Osteocyte (in vitro differentiated cells): Measurements from ENCODE around the gene HIVEP3. TPM values are rescaled to one million over a fixed set of nuclear protein-coding genes. Genes with fewer than 3 reads are reported as not detected.

Source experiments
- DNase-seq: peaks from one replicate; pipeline ENCODE4 v3.0.0; 2021; ENCODE audit warnings: mixed read lengths; ENCODE audit not compliant: unreplicated experiment; ENCODE audit errors: extremely low spot score
- H3K27ac Mint-ChIP-seq: one replicate; pipeline ENCODE4 v1.8.0; 2021; ENCODE audit warnings: mild to moderate bottlenecking, mixed read lengths; ENCODE audit not compliant: unreplicated experiment
- H3K27me3 Mint-ChIP-seq: one replicate; pipeline ENCODE4 v1.8.0; 2021; ENCODE audit warnings: mixed read lengths; ENCODE audit not compliant: unreplicated experiment
- H3K36me3 Mint-ChIP-seq: one replicate; pipeline ENCODE4 v1.8.0; 2021; ENCODE audit warnings: mixed read lengths; ENCODE audit not compliant: unreplicated experiment
- H3K4me1 Mint-ChIP-seq: one replicate; pipeline ENCODE4 v1.8.0; 2021; ENCODE audit warnings: mixed read lengths; ENCODE audit not compliant: unreplicated experiment
- H3K4me3 Mint-ChIP-seq: one replicate; pipeline ENCODE4 v1.8.0; 2021; ENCODE audit warnings: mild to moderate bottlenecking, moderate library complexity, mixed read lengths; ENCODE audit not compliant: unreplicated experiment
- H3K9me3 Mint-ChIP-seq: one replicate; pipeline ENCODE4 v1.8.0; 2021; ENCODE audit warnings: mixed read lengths; ENCODE audit not compliant: unreplicated experiment
- total RNA-seq: library from RNA; stranded (reverse); gene quantifications from 2 replicates; pipeline ENCODE4 v1.2.1, GENCODE V29; 2021
- TF ChIP-seq, protein P1 (sequence below): fragments of 200-600 bp; sonication (generic); IDR thresholded peaks from 2 replicates; pipeline ENCODE4 v1.5.0; 2021; ENCODE audit warnings: antibody characterized with exemption, mild to moderate bottlenecking, moderate library complexity

HIVEP3 gene
- total RNA-seq, 1 donor from 2014 or later: 0.97 TPM

DNA sequence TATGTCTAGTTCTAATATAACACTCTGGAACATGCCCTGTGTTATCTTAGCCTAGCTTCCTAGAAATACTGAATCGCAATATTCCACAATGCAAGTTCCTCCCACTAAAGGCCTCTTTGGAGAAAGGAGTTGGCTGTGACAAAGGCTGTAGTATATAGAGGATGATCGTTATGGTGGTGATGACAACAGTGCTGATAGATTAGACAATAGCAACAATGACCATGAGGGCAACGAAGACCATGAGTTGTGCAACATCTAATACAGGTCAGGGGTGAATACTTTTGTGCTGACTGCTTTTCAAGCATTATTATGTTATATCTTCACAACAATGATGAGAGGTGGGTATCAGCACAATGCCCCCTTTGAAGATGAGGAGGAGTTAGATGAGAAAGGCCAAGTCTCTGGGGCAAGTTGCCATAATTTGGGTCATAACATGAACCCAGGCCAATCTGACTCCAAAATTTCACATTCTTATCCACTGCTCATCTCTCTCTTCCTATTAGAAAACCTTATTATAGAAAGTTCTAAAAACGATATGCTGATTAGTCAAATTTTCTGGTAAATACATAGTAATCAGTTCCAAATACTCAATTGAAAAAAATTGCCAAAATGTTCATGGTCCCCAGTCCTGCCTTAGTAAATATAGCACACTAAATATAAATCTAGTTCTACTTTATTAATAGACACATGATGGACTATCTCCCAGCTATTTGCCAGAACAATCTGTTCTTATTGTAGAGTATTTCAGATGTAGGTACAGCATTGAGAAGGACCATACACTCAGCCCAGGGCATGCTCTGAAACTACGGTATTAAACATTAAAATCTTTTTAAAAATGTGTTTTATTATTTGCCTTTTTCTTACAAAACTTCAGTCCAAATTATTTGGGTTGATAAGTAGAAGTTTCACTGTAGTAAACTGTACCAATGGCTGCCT lies 37.5 kb downstream of the HIVEP3 start:
- DNase-seq: no peak
- no peaks in the 10 kb centered on the region for H3K9me3 Mint-ChIP-seq
- peaks cover 7% of the 10 kb centered on the region for H3K4me1 Mint-ChIP-seq
- no peaks in the 10 kb centered on the region for H3K36me3 Mint-ChIP-seq
- no peak overlapping the region for H3K4me3 Mint-ChIP-seq
- H3K27me3 Mint-ChIP-seq: no peaks in the 10 kb centered on the region
- H3K27ac Mint-ChIP-seq: no peak overlapping the region
- TF ChIP-seq, protein P1, sequence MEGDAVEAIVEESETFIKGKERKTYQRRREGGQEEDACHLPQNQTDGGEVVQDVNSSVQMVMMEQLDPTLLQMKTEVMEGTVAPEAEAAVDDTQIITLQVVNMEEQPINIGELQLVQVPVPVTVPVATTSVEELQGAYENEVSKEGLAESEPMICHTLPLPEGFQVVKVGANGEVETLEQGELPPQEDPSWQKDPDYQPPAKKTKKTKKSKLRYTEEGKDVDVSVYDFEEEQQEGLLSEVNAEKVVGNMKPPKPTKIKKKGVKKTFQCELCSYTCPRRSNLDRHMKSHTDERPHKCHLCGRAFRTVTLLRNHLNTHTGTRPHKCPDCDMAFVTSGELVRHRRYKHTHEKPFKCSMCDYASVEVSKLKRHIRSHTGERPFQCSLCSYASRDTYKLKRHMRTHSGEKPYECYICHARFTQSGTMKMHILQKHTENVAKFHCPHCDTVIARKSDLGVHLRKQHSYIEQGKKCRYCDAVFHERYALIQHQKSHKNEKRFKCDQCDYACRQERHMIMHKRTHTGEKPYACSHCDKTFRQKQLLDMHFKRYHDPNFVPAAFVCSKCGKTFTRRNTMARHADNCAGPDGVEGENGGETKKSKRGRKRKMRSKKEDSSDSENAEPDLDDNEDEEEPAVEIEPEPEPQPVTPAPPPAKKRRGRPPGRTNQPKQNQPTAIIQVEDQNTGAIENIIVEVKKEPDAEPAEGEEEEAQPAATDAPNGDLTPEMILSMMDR: no peak

DNA sequence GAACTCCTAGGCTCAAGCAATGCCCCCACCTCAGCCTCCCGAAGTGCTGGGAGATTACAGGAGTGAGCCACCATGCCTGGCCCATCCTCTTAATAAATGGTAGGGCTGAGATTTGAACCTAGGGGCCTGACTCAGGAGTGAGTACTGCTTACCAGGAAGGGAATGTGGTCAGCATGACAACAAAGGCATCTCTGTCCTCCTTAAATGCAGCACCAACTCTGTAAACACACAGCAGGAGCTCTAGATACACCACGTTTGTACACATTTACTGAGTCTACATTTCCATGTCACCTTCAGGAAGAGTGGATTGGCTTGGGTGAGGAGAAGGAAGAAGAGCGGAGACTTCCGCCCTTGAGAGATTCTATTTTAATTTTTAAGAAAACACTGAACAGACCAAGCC lies 38.5 kb downstream of the HIVEP3 start:
- H3K27me3 Mint-ChIP-seq: no peaks in the 10 kb centered on the region
- H3K36me3 Mint-ChIP-seq: no peaks in the 10 kb centered on the region

DNA sequence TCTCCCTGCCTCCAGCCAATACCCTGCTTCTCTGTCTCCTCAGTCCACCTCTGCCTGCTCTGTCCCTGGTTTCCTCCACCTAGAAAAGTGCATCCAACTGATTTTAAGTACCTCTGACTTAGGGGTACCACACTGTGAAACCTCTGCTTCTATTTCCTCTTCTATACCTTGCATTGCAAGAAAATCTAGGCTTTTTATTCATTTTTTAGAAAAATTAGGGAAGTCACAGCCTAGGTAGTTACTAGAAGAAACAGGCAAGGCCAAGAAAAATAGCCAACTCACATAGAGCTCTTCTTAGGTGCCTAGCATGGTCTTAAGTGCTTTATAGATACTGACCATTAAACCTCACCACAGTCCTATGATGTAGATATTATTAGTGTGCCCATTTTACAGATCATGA lies 39.1 kb downstream of the HIVEP3 start:
- Mint-ChIP-seq H3K27me3 (no peaks in the 10 kb centered on the region), H3K36me3 (no peaks in the 10 kb centered on the region)

More for the DNA sequence above, 38.5 kb downstream of the HIVEP3 start:
- DNase-seq: no peak
- Mint-ChIP-seq H3K27ac (no peak overlapping the region), H3K9me3 (no peaks in the 10 kb centered on the region), H3K4me3 (no peak overlapping the region), H3K4me1 (peaks cover 7% of the 10 kb centered on the region)
- TF ChIP-seq, protein P1: no peak

DNA sequence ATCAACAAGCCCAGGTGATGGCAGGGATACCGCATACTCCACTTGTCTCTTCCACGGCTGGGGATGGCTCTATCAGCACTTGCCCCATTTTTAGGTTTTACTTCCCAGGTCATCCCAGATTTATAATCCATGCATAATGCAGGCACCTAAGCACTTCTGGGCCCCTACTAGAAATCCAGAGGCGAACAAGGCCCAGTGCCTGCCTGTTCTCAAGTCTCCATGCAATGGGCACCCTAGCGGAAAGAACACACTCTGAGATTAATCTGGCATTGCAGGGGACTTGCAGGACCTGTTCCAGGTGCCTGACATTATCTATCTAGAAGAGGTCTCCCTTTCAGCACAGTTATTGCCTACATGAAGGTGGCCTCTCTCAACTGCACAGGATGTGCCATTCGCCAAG lies 39.8 kb downstream of the HIVEP3 start:
- Mint-ChIP-seq H3K27ac (no peak overlapping the region), H3K27me3 (no peaks in the 10 kb centered on the region), H3K9me3 (no peaks in the 10 kb centered on the region), H3K4me1 (peaks cover 7% of the 10 kb centered on the region), H3K36me3 (no peaks in the 10 kb centered on the region), H3K4me3 (no peak overlapping the region)
- TF ChIP-seq, protein P1: no peak
- DNase-seq: no peak

More for the DNA sequence above, 39.1 kb downstream of the HIVEP3 start:
- H3K9me3 Mint-ChIP-seq: no peaks in the 10 kb centered on the region
- peaks cover 7% of the 10 kb centered on the region for H3K4me1 Mint-ChIP-seq
- TF ChIP-seq, protein P1: no peak
- H3K4me3 Mint-ChIP-seq: no peak overlapping the region
- H3K27ac Mint-ChIP-seq: no peak overlapping the region
- no peak for DNase-seq

DNA sequence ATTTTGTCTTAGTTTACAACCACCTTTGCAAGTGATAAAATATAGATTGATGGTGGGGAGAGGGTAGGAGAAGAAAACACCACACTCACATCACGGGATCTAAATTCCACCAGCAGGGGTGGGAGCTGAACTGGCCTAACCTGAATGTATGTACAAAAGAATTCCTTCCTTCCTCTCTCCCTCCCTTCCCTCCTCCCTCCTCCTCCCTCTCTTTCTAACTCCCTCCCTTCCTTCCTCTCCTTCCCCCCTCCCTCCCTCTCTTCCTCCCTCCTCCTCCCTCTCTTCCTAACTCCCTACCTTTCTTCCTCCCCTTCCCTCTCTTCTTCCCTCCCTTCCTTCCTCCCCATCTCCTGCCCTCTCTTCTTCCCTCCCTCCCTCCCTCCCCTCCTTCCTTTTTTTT lies 40.2 kb downstream of the HIVEP3 start:
- H3K9me3 Mint-ChIP-seq: no peaks in the 10 kb centered on the region

More for the DNA sequence above, 40.2 kb downstream of the HIVEP3 start:
- Mint-ChIP-seq H3K4me3 (no peak overlapping the region), H3K27ac (no peak overlapping the region), H3K4me1 (peaks cover 7% of the 10 kb centered on the region), H3K27me3 (no peaks in the 10 kb centered on the region), H3K36me3 (no peaks in the 10 kb centered on the region)
- no peak for DNase-seq
- TF ChIP-seq, protein P1: no peak
